GM12878 (cell line): ENCODE measurements around the gene NIP7. TPM values are rescaled to one million over a fixed set of nuclear protein-coding genes. Genes with fewer than 3 reads are reported as not detected.

Experiments used
- ATAC-seq: fragments of 200-7000 bp; cut with Tn5 transposase; 3 replicates; pipeline ENCODE4 v1.9.1; 2020; ENCODE audit warnings: mild to moderate bottlenecking, moderate library complexity
- BruUV-seq: library from RNA; stranded (reverse); fragments of 400-500 nt; replicated peaks from 2 replicates; lab custom pipeline; 2021; lab: Mats Ljungman, UMichigan
- CTCF ChIA-PET: fragments of 300-600 bp; sonication (Branson Sonifier 250); formaldehyde crosslinking; extraction: SDS; loops from one replicate; lab custom pipeline; 2021; ENCODE audit warnings: inconsistent platforms; lab: Yijun Ruan, JAX
- POLR2A ChIA-PET: fragments of 350-600 bp; formaldehyde crosslinking; extraction: SDS; loops from one replicate; lab custom pipeline; 2021; ENCODE audit warnings: inconsistent platforms; lab: Charles Lee
- RAD21 ChIA-PET: fragments of 300-600 bp; sonication (Branson Sonifier 250); formaldehyde crosslinking; loops from one replicate; lab custom pipeline; 2023; ENCODE audit warnings: antibody characterized with exemption; ENCODE audit not compliant: unreplicated experiment; lab: Charles Lee
- SMC1A ChIA-PET: fragments of 300-600 bp; sonication (Branson Sonifier 250); formaldehyde crosslinking; loops from one replicate; lab custom pipeline; 2023; ENCODE audit not compliant: unreplicated experiment, uncharacterized antibody; lab: Charles Lee
- DNase-seq: peaks from one replicate; pipeline ENCODE4 v3.0.0-alpha.2; 2011; ENCODE audit warnings: low read depth, low spot score
- FAIRE-seq: peaks from 3 replicates; lab custom pipeline; 2011; peaks lifted over from hg19 to GRCh38; lab: Jason Lieb, UNC
- H2AFZ ChIP-seq: 2 replicates; pipeline ENCODE4 v1.6.0; 2011; ENCODE audit warnings: low read depth, low read length, control low read depth; ENCODE audit not compliant: control insufficient read depth
- H3K27ac ChIP-seq: 2 replicates; pipeline ENCODE4 v1.5.1; 2011; ENCODE audit warnings: control low read depth; ENCODE audit not compliant: control insufficient read depth, insufficient read depth
- H3K27me3 ChIP-seq, 2 experiments: replicated peaks in 1 of 2; 2 replicates each; pipeline versions ENCODE4 v1.6.0 to v1.6.1; 2011; ENCODE audit warnings: low read length in 1 of 2; ENCODE audit not compliant: control insufficient read depth in 2 of 2, insufficient read depth in 2 of 2
- H3K36me3 ChIP-seq, 2 experiments: 2 replicates each; pipeline ENCODE4 v1.5.1; 2011; ENCODE audit warnings: low read length in 1 of 2; ENCODE audit not compliant: control insufficient read depth in 2 of 2, insufficient read depth in 2 of 2
- H3K4me1 ChIP-seq: 2 replicates; pipeline ENCODE4 v1.6.1; 2011; ENCODE audit warnings: mild to moderate bottlenecking, low read length, moderate library complexity, mixed read lengths; ENCODE audit not compliant: control insufficient read depth, insufficient read depth
- H3K4me2 ChIP-seq: 2 replicates; pipeline ENCODE4 v1.6.0; 2011; ENCODE audit warnings: control low read depth; ENCODE audit not compliant: control insufficient read depth, insufficient read depth
- H3K4me3 ChIP-seq: fragments of 200-600 bp; sonication (generic); 2 replicates; pipeline ENCODE4 v1.5.1; 2016
- H3K79me2 ChIP-seq: 2 replicates; pipeline ENCODE4 v1.6.0; 2011; ENCODE audit warnings: low read length; ENCODE audit not compliant: control insufficient read depth, insufficient read depth
- H3K9ac ChIP-seq: 2 replicates; pipeline ENCODE4 v1.8.0; 2011; ENCODE audit warnings: low read length, control low read depth, mixed read lengths; ENCODE audit not compliant: control insufficient read depth, insufficient read depth
- H3K9me3 ChIP-seq: replicated peaks from 3 replicates; pipeline ENCODE4 v1.5.1; 2011; ENCODE audit warnings: mild to moderate bottlenecking, low read length; ENCODE audit not compliant: control insufficient read depth, insufficient read depth
- H4K20me1 ChIP-seq: 2 replicates; pipeline ENCODE4 v1.6.0; 2011; ENCODE audit not compliant: control insufficient read depth, insufficient read depth
- ASH2L ChIP-seq: fragments of 300-600, 200-600 bp; sonication (generic); IDR thresholded peaks from 2 replicates; pipeline ENCODE4 v1.6.1; 2017; ENCODE audit warnings: low read depth, mild to moderate bottlenecking, borderline replicate concordance
- ATF3 ChIP-seq: IDR thresholded peaks from 2 replicates; pipeline ENCODE4 v1.6.1; 2011; ENCODE audit warnings: low read depth, mild to moderate bottlenecking, low read length, moderate library complexity, borderline replicate concordance; ENCODE audit errors: extremely low read depth
- CBX5 ChIP-seq: sonication (generic); IDR thresholded peaks from 2 replicates; pipeline ENCODE4 v1.6.1; 2016; ENCODE audit warnings: low read depth, moderate library complexity, mild to moderate bottlenecking, inconsistent platforms
- GATAD2B ChIP-seq: fragments of 450-650 bp; conservative IDR thresholded peaks from 2 replicates; pipeline ENCODE4 v1.6.1; 2017; ENCODE audit warnings: low read depth, mild to moderate bottlenecking, moderate library complexity
- IRF4 ChIP-seq: IDR thresholded peaks from 2 replicates; pipeline ENCODE4 v1.6.1; 2011; ENCODE audit warnings: low read depth, low read length
- LARP7 ChIP-seq: fragments of 450-650 bp; IDR thresholded peaks from 2 replicates; pipeline ENCODE4 v1.6.1; 2017; ENCODE audit warnings: mild to moderate bottlenecking
- NR2F1 ChIP-seq: fragments of 450-650 bp; conservative IDR thresholded peaks from 2 replicates; pipeline ENCODE4 v1.6.1; 2017; ENCODE audit warnings: mild to moderate bottlenecking
- RB1 ChIP-seq: fragments of 450-650 bp; formaldehyde crosslinking; IDR thresholded peaks from 2 replicates; pipeline ENCODE4 v1.6.1; 2017; ENCODE audit warnings: mild to moderate bottlenecking, borderline replicate concordance
- SIX5 ChIP-seq: IDR thresholded peaks from 2 replicates; pipeline ENCODE4 v1.6.1; 2011; ENCODE audit warnings: mild to moderate bottlenecking, low read depth, low read length, moderate library complexity; ENCODE audit not compliant: severe bottlenecking
- WGBS: methylation state at CpG from one replicate; pipeline ENCODE4 v1.1.6; 2016; ENCODE audit warnings: low lambda C conversion rate; ENCODE audit not compliant: insufficient replicate concordance, insufficient coverage; ENCODE audit errors: missing lambda C conversion rate; 5-methylcytosine and 5-hydroxymethylcytosine counted together
- in situ Hi-C: fragments of 300-500 bp; cut with MboI; formaldehyde crosslinking; loops from 9 replicates; pipeline ENCODE4 v1.14.3; 2018; ENCODE audit warnings: mixed read lengths
- intact Hi-C: fragments of 100-400 bp; cut with micrococcal nuclease; formaldehyde crosslinking; loops from one replicate; pipeline ENCODE4 v1.14.2; 2022; ENCODE audit not compliant: unreplicated experiment
- polyA plus RNA-seq, 11 experiments: library from polyadenylated mRNA; depleted of rRNA in 4 of 11; unstranded in 6 of 11; stranded (reverse) in 5 of 11; fragments of >200 nt; fragmentation: Nextera tagmentation in 4 of 11; fragmentation: Illumina TruSeq in 1 of 11; extraction: Ambion mirVana in 4 of 11; extraction: Trizol in 1 of 11; gene quantifications; 1 replicate in 1 of 11; 2 replicates in 10 of 11; pipeline versions ENCODE4 v1.2.1 to v1.2.3, GENCODE V29; 2011 to 2016; ENCODE audit warnings: inconsistent platforms in 2 of 11, missing spikeins in 2 of 11, low read depth in 1 of 11
- total RNA-seq, 4 experiments: library from RNA; depleted of rRNA in 3 of 4; stranded (reverse); fragments of >200 nt in 3 of 4; fragmentation: Illumina TruSeq in 1 of 4; extraction: Trizol in 1 of 4; gene quantifications; 2 replicates each; pipeline versions ENCODE4 v1.2.1 to v1.2.3, GENCODE V29; 2013 to 2021
- TF ChIP-seq, protein P1 (sequence below): fragments of 450-650 bp; conservative IDR thresholded peaks from 2 replicates; pipeline ENCODE4 v1.6.1; 2017; ENCODE audit warnings: mild to moderate bottlenecking, moderate library complexity
- TF ChIP-seq, protein P2 (sequence below), 3 experiments: IDR thresholded peaks in 2 of 3; conservative IDR thresholded peaks in 1 of 3; 2 replicates each; pipeline ENCODE4 v1.5.1; 2011; ENCODE audit warnings: low read depth in 3 of 3, low read length in 3 of 3, mild to moderate bottlenecking in 3 of 3, control low read depth in 2 of 3, moderate library complexity in 2 of 3, inconsistent platforms in 1 of 3, mixed read lengths in 1 of 3; ENCODE audit not compliant: control insufficient read depth in 2 of 3, insufficient read depth in 1 of 3; ENCODE audit errors: extremely low read depth in 1 of 3
- TF ChIP-seq, protein P3 (sequence below): fragments of 450-650 bp; IDR thresholded peaks from 2 replicates; pipeline ENCODE4 v1.6.1; 2017; ENCODE audit warnings: mild to moderate bottlenecking, moderate library complexity

The NIP7 gene
- total and polyA plus RNA-seq, 10 of the 15 experiments (the other 5 are each of a cell fraction or from before 2014, with no cell fraction given), result 18.8 to 62.9 (median 56.7) TPM

DNA sequence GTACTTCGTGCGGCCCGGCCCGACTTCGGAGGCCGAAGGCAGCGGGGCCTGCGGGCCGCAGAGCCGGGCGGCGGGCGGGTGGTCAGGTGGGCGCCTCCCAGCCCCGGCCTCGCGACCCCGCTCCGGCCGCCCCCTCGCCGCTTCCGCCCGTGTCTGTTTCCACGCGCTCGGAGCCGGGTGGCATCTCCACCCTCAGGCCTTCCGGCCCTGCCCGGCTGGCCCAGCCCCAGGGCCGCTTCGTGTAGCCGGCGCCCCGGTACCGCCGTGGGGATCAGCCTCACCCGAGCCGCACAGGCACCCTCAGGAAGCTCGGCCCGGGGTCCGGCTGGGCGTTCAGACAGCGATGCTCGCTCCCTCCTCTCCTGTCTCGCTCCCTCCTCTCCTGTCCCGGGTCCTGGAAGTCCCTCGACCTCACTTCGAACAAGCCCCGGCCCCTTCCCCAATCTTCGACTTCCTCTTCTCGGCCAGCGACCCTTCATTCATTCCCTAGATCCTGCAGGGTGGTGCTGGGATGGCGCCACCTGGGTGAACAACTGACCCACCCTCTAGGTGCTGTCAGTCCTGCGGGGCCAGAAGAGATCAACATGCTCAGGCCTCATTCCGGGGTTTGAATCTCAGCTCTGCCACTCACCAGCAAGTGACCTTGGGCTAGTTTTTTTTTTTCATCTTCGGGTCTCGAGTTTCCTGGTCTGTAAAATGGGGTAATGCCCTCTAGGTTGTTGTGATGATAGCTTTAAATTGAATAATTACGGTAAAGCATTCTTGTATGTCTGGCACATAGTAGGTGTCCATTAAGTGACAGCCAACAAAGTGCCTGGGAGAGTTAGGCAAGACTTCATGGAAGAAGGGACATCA lies 27.8 kb upstream of the NIP7 start:
- Histone ChIP-seq H2AFZ (peak overlapping the region; percentile 83), H3K9me3 (no peaks in the 10 kb centered on the region), H3K79me2 (peaks cover 23% of the 10 kb centered on the region), H3K4me2 (peak overlapping the region; percentile 68), H3K27ac (peak overlapping the region; percentile 45), H3K36me3 (peaks cover 0 to 8% of the 10 kb centered on the region in 2 experiments; a peak in 3 of 4 replicates), H3K4me1 (no peaks in the 10 kb centered on the region), H3K9ac (peak overlapping the region; percentile 81), H4K20me1 (no peaks in the 10 kb centered on the region), H3K27me3 (no peaks in the 10 kb centered on the region), H3K4me3 (peak overlapping the region; percentile 99)
- CTCF ChIA-PET, result interaction anchor here (0.6 to 2.2 kb wide), 6 partner anchors 12 to 162 kb away, joined by 3 to 7 read pairs (median 5); no protein-coding TSS in a partner anchor
- WGBS, result 3% methylated on average over 52 of the region's 59 CpGs
- no peak for DNase-seq
- peak; percentile 38 for FAIRE-seq
- TSS peak; percentile 72 for BruUV-seq
- POLR2A ChIA-PET, result interaction anchor here (1.0 kb wide), 1 partner anchor 20 kb away, joined by 3 read pairs; no protein-coding TSS in a partner anchor
- SMC1A ChIA-PET, result interaction anchor here (0.7 to 1.5 kb wide), 4 partner anchors 14 to 371 kb away, joined by 3 to 6 read pairs (median 4); no protein-coding TSS in a partner anchor
- intact Hi-C loops (loop anchor here (1.0 to 2.0 kb wide), 2 partner anchors 28 to 73 kb away; partner anchors contain the start of genes COG8 and NIP7), in situ Hi-C loops (no loop called here)
- peak; percentile 73 for ATAC-seq
- RAD21 ChIA-PET, result interaction anchor here (0.6 to 1.1 kb wide), 5 partner anchors 15 to 180 kb away, joined by 3 to 5 read pairs (median 4); partner anchors contain the start of gene PDF
- TF ChIP-seq ASH2L (peak; percentile 76; the same call in 1 of the 2 replicates), SIX5 (no peak), NR2F1 (0 out of 2 replicates have a peak, but pooled peaks have one; percentile 70), GATAD2B (0 out of 2 replicates have a peak, but pooled peaks have one; percentile 79), IRF4 (no peak), CBX5 (no peak), ATF3 (no peak), RB1 (0 out of 2 replicates have a peak, but pooled peaks have one; percentile 82), LARP7 (peak; percentile 82)
- TF ChIP-seq, protein P1, sequence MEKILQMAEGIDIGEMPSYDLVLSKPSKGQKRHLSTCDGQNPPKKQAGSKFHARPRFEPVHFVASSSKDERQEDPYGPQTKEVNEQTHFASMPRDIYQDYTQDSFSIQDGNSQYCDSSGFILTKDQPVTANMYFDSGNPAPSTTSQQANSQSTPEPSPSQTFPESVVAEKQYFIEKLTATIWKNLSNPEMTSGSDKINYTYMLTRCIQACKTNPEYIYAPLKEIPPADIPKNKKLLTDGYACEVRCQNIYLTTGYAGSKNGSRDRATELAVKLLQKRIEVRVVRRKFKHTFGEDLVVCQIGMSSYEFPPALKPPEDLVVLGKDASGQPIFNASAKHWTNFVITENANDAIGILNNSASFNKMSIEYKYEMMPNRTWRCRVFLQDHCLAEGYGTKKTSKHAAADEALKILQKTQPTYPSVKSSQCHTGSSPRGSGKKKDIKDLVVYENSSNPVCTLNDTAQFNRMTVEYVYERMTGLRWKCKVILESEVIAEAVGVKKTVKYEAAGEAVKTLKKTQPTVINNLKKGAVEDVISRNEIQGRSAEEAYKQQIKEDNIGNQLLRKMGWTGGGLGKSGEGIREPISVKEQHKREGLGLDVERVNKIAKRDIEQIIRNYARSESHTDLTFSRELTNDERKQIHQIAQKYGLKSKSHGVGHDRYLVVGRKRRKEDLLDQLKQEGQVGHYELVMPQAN, result peak; percentile 54; the same call in 1 of the 2 replicates
- TF ChIP-seq, protein P2, sequence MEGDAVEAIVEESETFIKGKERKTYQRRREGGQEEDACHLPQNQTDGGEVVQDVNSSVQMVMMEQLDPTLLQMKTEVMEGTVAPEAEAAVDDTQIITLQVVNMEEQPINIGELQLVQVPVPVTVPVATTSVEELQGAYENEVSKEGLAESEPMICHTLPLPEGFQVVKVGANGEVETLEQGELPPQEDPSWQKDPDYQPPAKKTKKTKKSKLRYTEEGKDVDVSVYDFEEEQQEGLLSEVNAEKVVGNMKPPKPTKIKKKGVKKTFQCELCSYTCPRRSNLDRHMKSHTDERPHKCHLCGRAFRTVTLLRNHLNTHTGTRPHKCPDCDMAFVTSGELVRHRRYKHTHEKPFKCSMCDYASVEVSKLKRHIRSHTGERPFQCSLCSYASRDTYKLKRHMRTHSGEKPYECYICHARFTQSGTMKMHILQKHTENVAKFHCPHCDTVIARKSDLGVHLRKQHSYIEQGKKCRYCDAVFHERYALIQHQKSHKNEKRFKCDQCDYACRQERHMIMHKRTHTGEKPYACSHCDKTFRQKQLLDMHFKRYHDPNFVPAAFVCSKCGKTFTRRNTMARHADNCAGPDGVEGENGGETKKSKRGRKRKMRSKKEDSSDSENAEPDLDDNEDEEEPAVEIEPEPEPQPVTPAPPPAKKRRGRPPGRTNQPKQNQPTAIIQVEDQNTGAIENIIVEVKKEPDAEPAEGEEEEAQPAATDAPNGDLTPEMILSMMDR (IDR thresholded peaks at IDR 0.05 in 2 of 3, conservative IDR thresholded peaks at IDR 0.05 in 1 of 3; ENCODE audit: control insufficient read depth in 2 of 3, extremely low read depth in 1 of 3, insufficient read depth in 1 of 3, low read depth in 3 of 3, low read length in 3 of 3), result peak in 1 of 3 experiments; percentile 13; a peak in 2 of 6 replicates
- TF ChIP-seq, protein P3, sequence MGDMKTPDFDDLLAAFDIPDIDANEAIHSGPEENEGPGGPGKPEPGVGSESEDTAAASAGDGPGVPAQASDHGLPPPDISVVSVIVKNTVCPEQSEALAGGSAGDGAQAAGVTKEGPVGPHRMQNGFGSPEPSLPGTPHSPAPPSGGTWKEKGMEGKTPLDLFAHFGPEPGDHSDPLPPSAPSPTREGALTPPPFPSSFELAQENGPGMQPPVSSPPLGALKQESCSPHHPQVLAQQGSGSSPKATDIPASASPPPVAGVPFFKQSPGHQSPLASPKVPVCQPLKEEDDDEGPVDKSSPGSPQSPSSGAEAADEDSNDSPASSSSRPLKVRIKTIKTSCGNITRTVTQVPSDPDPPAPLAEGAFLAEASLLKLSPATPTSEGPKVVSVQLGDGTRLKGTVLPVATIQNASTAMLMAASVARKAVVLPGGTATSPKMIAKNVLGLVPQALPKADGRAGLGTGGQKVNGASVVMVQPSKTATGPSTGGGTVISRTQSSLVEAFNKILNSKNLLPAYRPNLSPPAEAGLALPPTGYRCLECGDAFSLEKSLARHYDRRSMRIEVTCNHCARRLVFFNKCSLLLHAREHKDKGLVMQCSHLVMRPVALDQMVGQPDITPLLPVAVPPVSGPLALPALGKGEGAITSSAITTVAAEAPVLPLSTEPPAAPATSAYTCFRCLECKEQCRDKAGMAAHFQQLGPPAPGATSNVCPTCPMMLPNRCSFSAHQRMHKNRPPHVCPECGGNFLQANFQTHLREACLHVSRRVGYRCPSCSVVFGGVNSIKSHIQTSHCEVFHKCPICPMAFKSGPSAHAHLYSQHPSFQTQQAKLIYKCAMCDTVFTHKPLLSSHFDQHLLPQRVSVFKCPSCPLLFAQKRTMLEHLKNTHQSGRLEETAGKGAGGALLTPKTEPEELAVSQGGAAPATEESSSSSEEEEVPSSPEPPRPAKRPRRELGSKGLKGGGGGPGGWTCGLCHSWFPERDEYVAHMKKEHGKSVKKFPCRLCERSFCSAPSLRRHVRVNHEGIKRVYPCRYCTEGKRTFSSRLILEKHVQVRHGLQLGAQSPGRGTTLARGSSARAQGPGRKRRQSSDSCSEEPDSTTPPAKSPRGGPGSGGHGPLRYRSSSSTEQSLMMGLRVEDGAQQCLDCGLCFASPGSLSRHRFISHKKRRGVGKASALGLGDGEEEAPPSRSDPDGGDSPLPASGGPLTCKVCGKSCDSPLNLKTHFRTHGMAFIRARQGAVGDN, result peak; percentile 63; the same call in 1 of the 2 replicates
